Measurements from ENCODE around the gene RCOR3.

Gene RCOR3

GRCh38 chr1:211324992-211325775 is 66.0 kb downstream of the RCOR3 start:
- DNase-seq (ENCODE audit: low read depth in 2 of 2), result no peak

GRCh38 chr1:211326140-211326527 is 67.0 kb downstream of the RCOR3 start:
- DNase-seq (ENCODE audit: low read depth in 2 of 2), result no peak

GRCh38 chr1:211326528-211327345 is 67.6 kb downstream of the RCOR3 start, which contains the start of gene TRAF5:
Gene TRAF5 (plus strand): TSS chr1:211326833. CDS start chr1:211353240, 26,407 bp downstream.
- peak in 1 of 2 donors; percentile 18 for DNase-seq (ENCODE audit: low read depth in 2 of 2)

GRCh38 chr1:211327346-211327921 is 68.3 kb downstream of the RCOR3 start:
- no peak for DNase-seq (ENCODE audit: low read depth in 2 of 2)

GRCh38 chr1:211328084-211328694 is 69.0 kb downstream of the RCOR3 start:
- DNase-seq (ENCODE audit: low read depth in 2 of 2), result no peak

- no peak for DNase-seq (ENCODE audit: low read depth in 2 of 2)
These were observed 69.8 kb downstream of the RCOR3 start for GRCh38 chr1:211328866-211329475.

GRCh38 chr1:211329764-211330201 is 70.6 kb downstream of the RCOR3 start:
- no peak for DNase-seq (ENCODE audit: low read depth in 2 of 2)

- no peak for DNase-seq (ENCODE audit: low read depth in 2 of 2)
These were observed 71.2 kb downstream of the RCOR3 start for GRCh38 chr1:211330282-211330936.

- no peak for DNase-seq (ENCODE audit: low read depth in 2 of 2)
These were observed 72.0 kb downstream of the RCOR3 start for GRCh38 chr1:211331011-211331709.

GRCh38 chr1:211332036-211332616 is 73.0 kb downstream of the RCOR3 start:
- DNase-seq (ENCODE audit: low read depth in 2 of 2), result no peak

GRCh38 chr1:211332830-211333229 is 73.7 kb downstream of the RCOR3 start:
- DNase-seq (ENCODE audit: low read depth in 2 of 2), result no peak

- DNase-seq (ENCODE audit: low read depth in 2 of 2), result no peak
These were observed 74.7 kb downstream of the RCOR3 start for GRCh38 chr1:211333906-211334305.

GRCh38 chr1:211334986-211335385 is 75.8 kb downstream of the RCOR3 start:
- DNase-seq (ENCODE audit: low read depth in 2 of 2), result no peak

- DNase-seq (ENCODE audit: low read depth in 2 of 2), result no peak
These were observed 76.5 kb downstream of the RCOR3 start for GRCh38 chr1:211335522-211336157.

GRCh38 chr1:211336161-211336560 is 77.0 kb downstream of the RCOR3 start:
- no peak for DNase-seq (ENCODE audit: low read depth in 2 of 2)

- DNase-seq (ENCODE audit: low read depth in 2 of 2), result no peak
These were observed 77.6 kb downstream of the RCOR3 start for GRCh38 chr1:211336775-211337174.

GRCh38 chr1:211337430-211338223 is 78.5 kb downstream of the RCOR3 start:
- DNase-seq (ENCODE audit: low read depth in 2 of 2), result no peak

GRCh38 chr1:211338224-211338620 is 79.1 kb downstream of the RCOR3 start:
- no peak for DNase-seq (ENCODE audit: low read depth in 2 of 2)

- no peak for DNase-seq (ENCODE audit: low read depth in 2 of 2)
These were observed 80.5 kb downstream of the RCOR3 start for GRCh38 chr1:211339631-211340041.
